Measurements from ENCODE around the gene CCND3. TPM values are rescaled to one million over a fixed set of nuclear protein-coding genes. Genes with fewer than 3 reads are reported as not detected.

Gene CCND3
- total and polyA plus RNA-seq, 2 of the 13 experiments (the other 11 are each of a cell fraction or from before 2014, with no cell fraction given) = 4.3 to 7.2 TPM

DNA sequence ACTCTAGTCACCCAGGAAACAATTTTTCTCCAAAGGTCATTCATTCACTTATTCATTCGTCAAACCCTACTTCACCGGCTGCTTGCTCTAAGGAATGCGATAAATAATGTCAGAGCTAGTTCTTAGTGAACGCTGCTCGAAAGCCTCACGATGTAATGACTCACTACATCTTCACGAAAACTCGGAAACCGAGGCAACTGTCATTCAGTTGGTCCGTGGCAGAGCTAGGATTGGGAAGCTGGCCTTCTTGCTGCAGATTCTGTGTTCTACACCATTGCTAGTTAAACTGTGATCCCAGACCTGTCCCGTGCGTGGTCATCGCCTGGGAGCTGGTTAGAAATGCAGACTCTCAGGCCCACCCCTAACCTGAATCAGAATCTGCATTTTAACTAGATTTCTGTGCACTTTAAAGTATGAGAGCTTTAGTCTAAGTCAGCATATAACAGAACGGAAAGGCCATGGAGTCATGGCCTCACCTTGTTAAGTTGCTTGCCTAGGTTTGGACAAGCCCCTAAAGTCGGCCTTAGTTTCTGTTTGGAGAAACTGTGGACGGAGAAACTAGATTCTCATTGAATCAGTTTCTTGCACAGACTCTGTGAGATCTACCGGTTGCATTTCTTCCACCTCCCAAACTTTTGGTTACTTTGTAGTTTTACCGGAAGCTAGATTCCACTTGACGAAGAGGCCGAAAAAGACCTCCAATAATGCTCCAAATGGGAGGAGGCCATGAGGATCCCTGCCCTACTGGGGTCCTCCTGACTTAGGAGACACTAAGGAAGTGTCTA is 651 bp upstream of the CCND3 start (continued):
- TF ChIP-seq, protein P1, sequence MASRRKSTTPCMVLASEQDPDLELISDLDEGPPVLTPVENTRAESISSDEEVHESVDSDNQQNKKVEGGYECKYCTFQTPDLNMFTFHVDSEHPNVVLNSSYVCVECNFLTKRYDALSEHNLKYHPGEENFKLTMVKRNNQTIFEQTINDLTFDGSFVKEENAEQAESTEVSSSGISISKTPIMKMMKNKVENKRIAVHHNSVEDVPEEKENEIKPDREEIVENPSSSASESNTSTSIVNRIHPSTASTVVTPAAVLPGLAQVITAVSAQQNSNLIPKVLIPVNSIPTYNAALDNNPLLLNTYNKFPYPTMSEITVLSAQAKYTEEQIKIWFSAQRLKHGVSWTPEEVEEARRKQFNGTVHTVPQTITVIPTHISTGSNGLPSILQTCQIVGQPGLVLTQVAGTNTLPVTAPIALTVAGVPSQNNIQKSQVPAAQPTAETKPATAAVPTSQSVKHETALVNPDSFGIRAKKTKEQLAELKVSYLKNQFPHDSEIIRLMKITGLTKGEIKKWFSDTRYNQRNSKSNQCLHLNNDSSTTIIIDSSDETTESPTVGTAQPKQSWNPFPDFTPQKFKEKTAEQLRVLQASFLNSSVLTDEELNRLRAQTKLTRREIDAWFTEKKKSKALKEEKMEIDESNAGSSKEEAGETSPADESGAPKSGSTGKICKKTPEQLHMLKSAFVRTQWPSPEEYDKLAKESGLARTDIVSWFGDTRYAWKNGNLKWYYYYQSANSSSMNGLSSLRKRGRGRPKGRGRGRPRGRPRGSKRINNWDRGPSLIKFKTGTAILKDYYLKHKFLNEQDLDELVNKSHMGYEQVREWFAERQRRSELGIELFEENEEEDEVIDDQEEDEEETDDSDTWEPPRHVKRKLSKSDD (CRISPR knock-in tag; IDR thresholded peaks at IDR 0.05; ENCODE audit: low read depth) = 0 out of 2 replicates have a peak, but pooled peaks have one; percentile 3
- TF ChIP-seq ZMYM3 (CRISPR knock-in tag; IDR thresholded peaks at IDR 0.05) (peak; percentile 52; the same call in 1 of the 2 replicates), ZNF232 (CRISPR knock-in tag; IDR thresholded peaks at IDR 0.05; ENCODE audit: borderline replicate concordance) (no peak), BHLHE40 (IDR thresholded peaks at IDR 0.05; ENCODE audit: low read length) (no peak), ZNF629 (CRISPR knock-in tag; conservative IDR thresholded peaks at IDR 0.05) (no peak), SMAD3 (CRISPR knock-in tag; IDR thresholded peaks at IDR 0.05) (0 out of 2 replicates have a peak, but pooled peaks have one; percentile 12), PCBP1 (IDR thresholded peaks at IDR 0.05; ENCODE audit: borderline replicate concordance, low read depth, low read length) (no peak), FOSL1 (CRISPR knock-in tag; IDR thresholded peaks at IDR 0.05; ENCODE audit: borderline replicate concordance) (no peak), DMAP1 (CRISPR knock-in tag; IDR thresholded peaks at IDR 0.05) (peak; percentile 18; the same call in 1 of the 2 replicates), ZNF451 (CRISPR knock-in tag; IDR thresholded peaks at IDR 0.05) (no peak), ISL2 (CRISPR knock-in tag; IDR thresholded peaks at IDR 0.05) (0 out of 2 replicates have a peak, but pooled peaks have one; percentile 1), ZNF3 (CRISPR knock-in tag; IDR thresholded peaks at IDR 0.05) (peak; percentile 97), SOX6 (IDR thresholded peaks at IDR 0.05) (no peak), SOX6 (CRISPR knock-in tag; IDR thresholded peaks at IDR 0.05) (0 out of 2 replicates have a peak, but pooled peaks have one; percentile 5), ZNF432 (CRISPR knock-in tag; IDR thresholded peaks at IDR 0.05; ENCODE audit: borderline replicate concordance) (no peak), NCOR1 (IDR thresholded peaks at IDR 0.05; ENCODE audit: borderline replicate concordance, low read length) (no peak), HNRNPL (IDR thresholded peaks at IDR 0.05; ENCODE audit: low read depth, low read length) (no peak), ZNF138 (CRISPR knock-in tag; IDR thresholded peaks at IDR 0.05; ENCODE audit: low read depth) (peak; percentile 47; the same call in 1 of the 2 replicates), CCAR2 (optimal IDR thresholded peaks at IDR 0.05; ENCODE audit: low read depth, low read length) (no peak), ZNF781 (CRISPR knock-in tag; IDR thresholded peaks at IDR 0.05; ENCODE audit: borderline replicate concordance, not compliant biosample characterization) (peak; percentile 79)
- TF ChIP-seq, protein P2, sequence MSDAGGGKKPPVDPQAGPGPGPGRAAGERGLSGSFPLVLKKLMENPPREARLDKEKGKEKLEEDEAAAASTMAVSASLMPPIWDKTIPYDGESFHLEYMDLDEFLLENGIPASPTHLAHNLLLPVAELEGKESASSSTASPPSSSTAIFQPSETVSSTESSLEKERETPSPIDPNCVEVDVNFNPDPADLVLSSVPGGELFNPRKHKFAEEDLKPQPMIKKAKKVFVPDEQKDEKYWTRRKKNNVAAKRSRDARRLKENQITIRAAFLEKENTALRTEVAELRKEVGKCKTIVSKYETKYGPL (CRISPR knock-in tag; IDR thresholded peaks at IDR 0.05) = 0 out of 2 replicates have a peak, but pooled peaks have one; percentile 20
- TF ChIP-seq, protein P3, sequence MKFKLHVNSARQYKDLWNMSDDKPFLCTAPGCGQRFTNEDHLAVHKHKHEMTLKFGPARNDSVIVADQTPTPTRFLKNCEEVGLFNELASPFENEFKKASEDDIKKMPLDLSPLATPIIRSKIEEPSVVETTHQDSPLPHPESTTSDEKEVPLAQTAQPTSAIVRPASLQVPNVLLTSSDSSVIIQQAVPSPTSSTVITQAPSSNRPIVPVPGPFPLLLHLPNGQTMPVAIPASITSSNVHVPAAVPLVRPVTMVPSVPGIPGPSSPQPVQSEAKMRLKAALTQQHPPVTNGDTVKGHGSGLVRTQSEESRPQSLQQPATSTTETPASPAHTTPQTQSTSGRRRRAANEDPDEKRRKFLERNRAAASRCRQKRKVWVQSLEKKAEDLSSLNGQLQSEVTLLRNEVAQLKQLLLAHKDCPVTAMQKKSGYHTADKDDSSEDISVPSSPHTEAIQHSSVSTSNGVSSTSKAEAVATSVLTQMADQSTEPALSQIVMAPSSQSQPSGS (CRISPR knock-in tag; IDR thresholded peaks at IDR 0.05) = no peak
- TF ChIP-seq, protein P4, sequence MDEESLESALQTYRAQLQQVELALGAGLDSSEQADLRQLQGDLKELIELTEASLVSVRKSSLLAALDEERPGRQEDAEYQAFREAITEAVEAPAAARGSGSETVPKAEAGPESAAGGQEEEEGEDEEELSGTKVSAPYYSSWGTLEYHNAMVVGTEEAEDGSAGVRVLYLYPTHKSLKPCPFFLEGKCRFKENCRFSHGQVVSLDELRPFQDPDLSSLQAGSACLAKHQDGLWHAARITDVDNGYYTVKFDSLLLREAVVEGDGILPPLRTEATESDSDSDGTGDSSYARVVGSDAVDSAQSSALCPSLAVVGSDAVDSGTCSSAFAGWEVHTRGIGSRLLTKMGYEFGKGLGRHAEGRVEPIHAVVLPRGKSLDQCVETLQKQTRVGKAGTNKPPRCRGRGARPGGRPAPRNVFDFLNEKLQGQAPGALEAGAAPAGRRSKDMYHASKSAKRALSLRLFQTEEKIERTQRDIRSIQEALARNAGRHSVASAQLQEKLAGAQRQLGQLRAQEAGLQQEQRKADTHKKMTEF (CRISPR knock-in tag; IDR thresholded peaks at IDR 0.05) = no peak
- TF ChIP-seq, protein P5, sequence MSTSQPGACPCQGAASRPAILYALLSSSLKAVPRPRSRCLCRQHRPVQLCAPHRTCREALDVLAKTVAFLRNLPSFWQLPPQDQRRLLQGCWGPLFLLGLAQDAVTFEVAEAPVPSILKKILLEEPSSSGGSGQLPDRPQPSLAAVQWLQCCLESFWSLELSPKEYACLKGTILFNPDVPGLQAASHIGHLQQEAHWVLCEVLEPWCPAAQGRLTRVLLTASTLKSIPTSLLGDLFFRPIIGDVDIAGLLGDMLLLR (CRISPR knock-in tag; IDR thresholded peaks at IDR 0.05) = 0 out of 2 replicates have a peak, but pooled peaks have one; percentile 70
